GM21786 (cell line): ENCODE data around the gene STXBP1.
A peak's percentile ranks its signal among the peaks of the same experiment; 100 is the strongest.

Experiments used
- ATAC-seq: cut with Tn5 transposase; IDR thresholded peaks from one replicate; pipeline ENCODE4 v1.9.1; 2021; ENCODE audit not compliant: unreplicated experiment

STXBP1 gene

DNA sequence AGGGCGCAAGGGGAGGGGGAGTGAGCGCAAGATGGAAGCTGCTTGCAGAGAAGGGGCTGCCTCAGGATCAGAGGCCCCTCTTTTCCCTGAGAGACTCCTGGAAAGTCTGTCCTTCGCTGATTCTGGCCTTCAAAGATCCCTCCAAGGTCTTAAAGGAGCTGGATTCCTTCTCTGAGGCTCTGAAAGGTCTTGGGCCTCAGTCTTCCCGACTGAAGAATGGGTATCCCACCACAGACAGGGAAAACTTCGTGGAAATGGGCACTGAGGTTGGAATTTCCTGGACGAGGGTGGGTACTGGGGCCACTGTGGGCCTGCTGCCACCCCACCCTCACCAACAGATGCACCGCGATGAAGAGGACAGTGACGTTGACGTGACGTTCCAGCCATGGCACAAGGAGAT lies 100.3 kb downstream of the STXBP1 start:
- no peak for ATAC-seq

GRCh38 chr9:127712867-127713266 lies 100.8 kb downstream of the STXBP1 start:
- ATAC-seq = no peak

DNA sequence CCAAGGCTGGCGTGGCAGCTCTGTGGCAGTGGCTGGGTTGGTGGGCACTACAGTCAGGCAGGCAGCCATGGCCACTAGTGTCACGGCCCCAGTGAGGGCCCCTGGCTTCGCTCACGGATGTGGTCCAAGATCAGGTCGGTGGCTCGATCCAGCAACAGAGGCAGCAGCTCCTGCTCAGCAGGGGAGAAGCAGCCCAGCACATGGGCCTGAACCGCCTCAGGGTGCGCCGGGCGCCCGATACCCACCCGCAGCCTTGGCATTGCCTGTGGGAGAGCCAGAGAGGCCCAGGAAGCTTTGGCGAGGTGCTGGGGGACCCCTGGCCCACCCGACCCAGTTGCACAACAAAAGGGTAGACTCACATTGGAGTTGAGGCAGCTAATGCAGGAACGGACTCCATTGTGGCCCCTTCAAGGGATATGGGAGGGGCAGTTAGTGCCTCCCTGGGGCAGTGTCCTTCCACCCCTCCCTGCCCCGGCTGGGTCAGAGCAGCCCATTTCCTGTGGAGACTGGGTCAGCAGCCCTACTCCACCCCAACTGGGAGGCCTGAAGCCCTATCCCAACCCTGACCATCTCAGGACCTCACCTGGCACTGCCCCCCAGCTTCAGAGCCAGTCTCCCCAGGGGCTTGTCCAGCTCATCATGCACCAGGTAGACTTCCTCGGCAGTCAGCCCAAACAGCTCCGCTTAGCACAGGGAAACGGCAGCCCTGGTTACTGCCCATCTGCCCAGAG lies 102.1 kb downstream of the STXBP1 start:
- no peak for ATAC-seq

- no peak for ATAC-seq
Measured at GRCh38 chr9:127714951-127715469, 102.9 kb downstream of the STXBP1 start.

DNA sequence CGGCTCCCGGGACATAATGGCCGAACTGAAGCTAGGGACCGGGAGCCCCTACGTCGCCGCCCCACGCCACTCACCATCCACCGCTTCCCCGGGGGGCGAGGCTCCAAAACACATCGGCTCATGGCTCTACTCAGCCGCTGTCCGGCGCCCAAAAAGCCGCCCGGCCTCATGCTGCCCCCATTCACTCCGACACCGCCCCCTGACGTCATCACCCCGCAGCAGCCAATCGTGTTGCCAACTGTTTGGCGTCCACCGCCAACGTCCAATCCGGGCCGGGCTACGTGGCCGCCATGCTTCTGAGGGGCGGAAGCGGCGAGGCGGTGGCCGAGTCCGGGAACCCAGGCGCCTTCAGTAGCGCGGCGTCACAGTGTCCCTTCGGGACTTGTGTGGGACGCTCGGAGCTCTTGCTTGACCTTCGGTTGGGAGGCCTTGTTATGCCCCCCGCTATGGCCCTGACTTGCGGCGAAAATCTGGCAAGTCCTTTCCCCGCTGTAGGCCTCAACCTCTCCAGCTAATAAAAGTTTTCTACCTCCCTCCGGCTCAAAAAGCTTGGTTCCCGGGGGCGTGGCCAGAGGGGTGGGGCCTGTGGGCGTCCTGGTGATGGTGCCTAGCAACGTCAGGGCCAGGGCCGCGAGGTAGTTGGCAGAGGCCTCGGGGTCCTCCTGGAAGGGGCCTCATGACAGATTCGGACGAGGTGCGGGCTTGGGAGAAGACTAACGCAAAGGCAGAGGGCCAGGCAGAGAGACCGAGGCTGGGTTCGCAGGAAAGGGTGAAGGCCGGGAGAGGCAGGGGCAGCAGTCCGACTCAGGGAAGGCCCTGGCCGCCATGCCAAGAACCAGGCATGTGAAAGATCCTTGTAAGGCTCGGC lies 103.6 kb downstream of the STXBP1 start, which contains the start of the genes PTRH1 and TTC16:
Gene PTRH1 (minus strand): TSS at position 194 of the 868 bp plus-strand sequence. CDS start 24 bp downstream, at position 170.
Gene TTC16 (plus strand): TSS at position 610 of the 868 bp plus-strand sequence. CDS start 67 bp downstream, at position 677.
- ATAC-seq = peak; percentile 91

- ATAC-seq = no peak
Measured at GRCh38 chr9:127716412-127716811, 104.3 kb downstream of the STXBP1 start.

DNA sequence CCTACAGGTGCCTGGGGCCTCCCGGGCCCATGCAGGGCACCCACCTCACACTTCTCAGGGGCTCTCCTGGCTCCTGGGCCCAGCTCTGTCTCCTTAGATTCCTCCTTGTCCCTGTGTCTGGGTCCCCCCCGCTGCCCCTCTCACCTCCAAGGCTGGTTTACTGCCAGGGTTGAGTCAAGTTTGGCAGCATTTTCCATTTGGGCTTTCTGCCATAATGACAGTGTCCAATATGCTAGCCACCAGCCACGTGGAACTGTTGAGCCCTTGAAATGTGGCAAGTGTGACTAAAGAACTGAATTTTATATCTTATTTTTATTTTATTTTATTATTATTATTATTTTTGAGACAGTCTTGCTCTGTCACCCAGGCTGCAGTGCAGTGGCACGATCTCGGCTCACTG lies 105.7 kb downstream of the STXBP1 start:
- no peak for ATAC-seq

DNA sequence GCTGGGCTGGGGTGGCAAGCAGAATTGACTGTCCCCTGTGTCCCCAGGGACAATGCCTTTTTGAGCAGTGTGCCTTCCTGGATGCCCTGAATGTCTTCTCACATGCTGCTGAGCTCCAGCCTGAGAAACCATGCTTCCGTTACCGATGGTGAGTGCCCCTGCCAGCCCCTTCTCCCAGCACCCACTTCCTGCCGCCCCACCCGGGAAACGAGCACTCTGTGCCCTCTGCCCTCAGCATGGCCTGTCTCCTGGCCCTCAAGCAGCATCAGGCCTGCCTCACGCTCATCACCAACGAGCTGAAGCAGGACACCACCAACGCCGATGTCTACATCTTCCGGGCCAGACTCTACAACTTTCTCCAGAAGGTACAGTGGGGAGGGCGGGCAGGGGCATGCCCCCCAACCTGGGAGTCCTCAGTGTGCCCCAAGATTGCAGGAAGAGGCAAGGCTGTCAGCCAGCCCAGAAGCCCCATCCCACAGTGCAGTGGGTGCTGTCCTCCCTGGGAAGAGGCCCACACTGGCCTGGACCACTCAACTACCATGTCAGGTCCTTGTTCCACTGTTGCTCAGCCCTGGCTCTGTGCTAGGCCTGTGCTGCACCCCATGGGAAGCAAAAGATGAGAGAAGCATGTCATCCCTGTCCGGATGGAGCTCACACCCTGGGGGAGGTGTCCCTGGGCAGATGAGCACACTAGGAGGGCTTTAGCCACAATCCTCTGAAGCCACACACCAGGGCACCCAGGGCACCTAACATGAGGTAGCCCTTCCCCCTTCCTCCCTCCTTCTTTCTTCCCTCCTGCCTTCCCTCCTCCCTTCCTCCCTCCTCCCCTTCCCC lies 108.2 kb downstream of the STXBP1 start:
- no peak for ATAC-seq

DNA sequence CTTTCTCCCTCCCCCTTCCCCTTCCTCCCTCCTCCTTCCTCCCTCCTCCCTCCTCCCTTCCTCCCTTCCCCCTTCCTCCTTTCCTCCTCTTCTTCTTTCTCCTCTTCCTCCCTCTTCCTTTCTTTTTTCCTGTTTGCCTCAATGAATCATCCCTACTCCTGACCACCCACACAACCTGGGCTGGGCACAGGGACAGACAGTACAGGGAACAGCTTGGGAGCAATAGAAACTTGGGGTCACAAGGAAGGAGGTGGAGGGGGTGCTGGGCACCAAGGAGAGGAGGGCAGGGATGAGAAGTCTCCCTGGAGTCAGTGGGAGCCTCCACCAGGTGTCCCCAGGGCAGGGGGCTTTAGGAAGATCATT lies 108.8 kb downstream of the STXBP1 start:
- ATAC-seq = no peak

- ATAC-seq = no peak
Measured at GRCh38 chr9:127721391-127721821, 109.3 kb downstream of the STXBP1 start.

DNA sequence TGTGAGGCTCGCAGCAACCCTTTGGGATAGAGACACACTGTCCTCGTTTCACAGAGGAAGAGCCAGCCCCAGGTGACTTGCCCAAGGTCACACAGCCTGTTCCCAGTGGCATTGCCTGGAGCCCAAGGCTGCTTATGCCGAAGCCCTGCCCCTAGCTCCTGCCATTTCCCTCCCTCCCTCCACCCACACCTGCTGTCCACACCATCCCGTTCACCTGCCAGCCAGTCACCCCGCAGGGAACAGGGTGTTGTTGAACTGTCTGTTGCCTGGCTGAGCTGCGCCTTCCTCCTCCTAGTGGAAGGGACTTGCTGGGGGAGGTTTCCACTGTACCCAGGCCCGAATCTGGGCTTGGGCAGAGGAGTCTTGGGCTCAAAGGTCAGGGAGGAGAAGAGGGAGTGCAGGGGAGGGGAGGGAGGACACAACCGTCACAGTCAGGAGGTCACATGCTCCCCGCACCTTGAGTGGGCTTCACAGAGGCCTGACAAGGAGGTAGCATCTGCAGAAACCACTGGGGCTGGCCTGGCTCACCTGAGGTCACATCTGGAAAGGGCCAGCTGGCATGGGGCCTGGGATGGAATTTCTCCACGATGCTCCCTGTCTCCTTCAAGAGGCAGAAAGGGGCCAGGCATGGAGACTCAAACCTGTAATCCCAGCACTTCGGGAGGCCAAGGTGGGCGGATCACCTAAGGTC lies 110.1 kb downstream of the STXBP1 start:
- no peak for ATAC-seq

GRCh38 chr9:127723013-127723412 lies 110.9 kb downstream of the STXBP1 start:
- ATAC-seq = no peak

- ATAC-seq = no peak
Measured at GRCh38 chr9:127723444-127723843, 111.4 kb downstream of the STXBP1 start.

DNA sequence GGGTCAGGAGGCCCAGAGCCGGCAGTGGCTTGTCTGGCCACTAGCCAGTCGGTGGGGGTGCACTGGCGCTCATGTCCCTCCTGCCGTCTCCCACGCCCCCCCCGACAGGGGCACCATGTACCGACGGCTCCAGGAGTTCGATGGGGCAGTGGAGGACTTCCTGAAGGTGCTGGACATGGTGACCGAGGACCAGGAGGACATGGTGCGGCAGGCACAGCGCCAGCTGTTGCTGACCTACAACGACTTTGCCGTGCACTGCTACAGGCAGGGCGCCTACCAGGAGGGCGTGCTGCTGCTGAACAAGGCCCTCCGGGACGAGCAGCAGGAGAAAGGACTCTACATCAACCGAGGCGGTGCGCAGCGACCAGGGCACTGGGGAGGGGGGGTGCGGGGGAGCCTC lies 111.9 kb downstream of the STXBP1 start:
- no peak for ATAC-seq

- ATAC-seq = no peak
Measured at GRCh38 chr9:127726871-127727270, 114.8 kb downstream of the STXBP1 start.

DNA sequence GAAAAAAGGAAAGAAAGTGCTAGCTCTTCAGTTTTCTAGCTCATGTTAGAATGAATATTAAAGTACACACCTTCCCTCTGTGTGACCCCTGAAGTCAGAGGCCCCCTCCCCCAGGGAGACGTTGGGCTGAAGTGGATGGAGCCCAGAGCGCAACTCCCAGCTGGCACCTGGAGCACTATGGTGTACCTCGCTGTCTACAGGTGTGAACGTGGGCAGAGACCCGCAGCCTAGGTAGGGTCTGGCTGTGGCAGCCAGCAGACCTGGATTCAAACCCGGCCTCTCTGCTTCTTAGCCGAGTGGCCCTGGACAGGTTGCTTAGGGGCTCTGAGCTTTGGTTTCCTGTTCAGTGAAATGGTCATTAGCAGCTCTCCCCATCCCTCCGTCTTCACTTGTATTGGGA lies 116.7 kb downstream of the STXBP1 start:
- no peak for ATAC-seq

DNA sequence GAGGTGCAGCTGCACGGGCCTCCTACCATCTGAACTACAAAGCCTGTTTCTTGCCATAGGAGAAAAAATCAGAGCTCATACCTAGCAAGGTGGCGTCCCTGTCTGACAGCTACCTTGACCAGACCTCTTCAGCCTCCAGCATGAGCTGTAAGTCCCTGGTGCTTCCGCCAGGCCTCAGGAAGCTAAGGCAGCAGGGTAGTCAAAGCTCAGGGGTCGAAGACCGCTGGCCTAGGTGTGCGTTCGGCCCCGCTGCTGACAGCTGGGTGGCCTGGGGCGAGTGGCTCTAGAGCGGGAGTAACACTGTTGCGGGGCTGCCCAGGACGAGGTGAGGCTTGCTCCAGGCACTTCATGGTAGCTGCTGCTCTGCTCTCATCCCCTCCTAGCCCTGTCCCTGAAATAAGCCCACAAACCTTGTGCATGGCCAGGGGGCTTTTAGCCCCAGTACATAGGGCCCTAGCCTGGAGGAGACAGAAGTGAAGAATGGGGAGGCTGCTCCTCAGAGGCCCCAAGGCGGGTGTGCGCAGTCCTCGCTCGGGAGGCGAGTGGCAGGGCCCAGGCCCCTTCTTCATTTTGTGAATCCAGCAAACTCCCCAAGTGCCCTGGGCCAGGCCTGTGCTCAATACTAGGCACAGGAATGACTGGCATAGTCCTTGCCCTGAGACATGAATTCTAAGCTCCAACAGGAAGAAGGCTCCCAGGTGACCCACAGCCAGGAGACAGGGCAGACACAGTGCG lies 117.6 kb downstream of the STXBP1 start:
- ATAC-seq = no peak

DNA sequence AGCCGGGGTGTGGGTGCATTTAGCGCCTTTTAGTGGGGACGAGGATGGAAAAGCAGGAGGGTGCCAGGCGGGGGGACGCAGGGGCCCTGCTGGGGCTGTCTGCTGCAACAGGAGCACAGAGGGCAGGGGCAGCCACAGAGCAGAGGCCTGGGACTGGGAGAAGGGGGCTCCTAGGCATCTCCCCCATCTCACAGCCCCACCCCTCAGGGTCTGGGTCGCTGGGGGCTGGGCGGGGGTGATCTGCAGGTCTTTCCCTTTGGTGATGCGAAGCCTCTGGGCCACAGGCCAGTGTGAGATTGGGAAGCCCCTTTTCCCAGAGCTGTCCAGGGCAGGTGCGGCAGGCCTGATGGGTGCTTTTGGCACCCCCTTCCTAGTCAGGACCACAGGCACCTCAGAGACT lies 118.2 kb downstream of the STXBP1 start:
- ATAC-seq = no peak

- no peak for ATAC-seq
Measured at GRCh38 chr9:127730799-127731410, 118.8 kb downstream of the STXBP1 start.
